H1 (cell line): ENCODE data around the gene POLR1H. TPM values are rescaled to one million over a fixed set of nuclear protein-coding genes. Genes with fewer than 3 reads are reported as not detected.

Experiments used
- BCL11A ChIP-seq, 2 experiments: IDR thresholded peaks; one replicate each; pipeline ENCODE4 v1.6.1; 2011; ENCODE audit warnings: low read depth in 2 of 2, low read length in 2 of 2, mild to moderate bottlenecking in 2 of 2
- CEBPB ChIP-seq: IDR thresholded peaks from 2 replicates; pipeline ENCODE4 v1.6.1; 2012; ENCODE audit warnings: low read depth, low read length
- CREB1 ChIP-seq: IDR thresholded peaks from 2 replicates; pipeline ENCODE4 v1.6.1; 2012; ENCODE audit warnings: inconsistent platforms
- KDM4A ChIP-seq: IDR thresholded peaks from one replicate; pipeline ENCODE4 v1.7.1; 2012; ENCODE audit warnings: low read depth, mild to moderate bottlenecking, moderate library complexity, low read length, inconsistent platforms; ENCODE audit not compliant: severe bottlenecking
- RFX5 ChIP-seq: IDR thresholded peaks from 2 replicates; pipeline ENCODE4 v1.6.1; 2011; ENCODE audit warnings: low read depth, low read length, improper control_type of control experiment, borderline replicate concordance
- RNF2 ChIP-seq: fragments of 200-900, 300-1000 bp; sonication (generic); IDR thresholded peaks from 2 replicates; pipeline ENCODE4 v1.7.1; 2016; ENCODE audit warnings: borderline replicate concordance, low read depth, mild to moderate bottlenecking, antibody characterized with exemption, low read length; ENCODE audit not compliant: poor library complexity, severe bottlenecking; ENCODE audit errors: missing control alignments
- SP4 ChIP-seq: IDR thresholded peaks from 2 replicates; pipeline ENCODE4 v1.6.1; 2012; ENCODE audit warnings: low read length, inconsistent platforms
- TAF7 ChIP-seq: optimal IDR thresholded peaks from 2 replicates; pipeline ENCODE3; 2011; ENCODE audit warnings: low read depth, mild to moderate bottlenecking, inconsistent platforms, low read length, moderate library complexity, borderline replicate concordance
- TCF12 ChIP-seq: IDR thresholded peaks from 2 replicates; pipeline ENCODE4 v1.6.1; 2011; ENCODE audit warnings: low read depth, mild to moderate bottlenecking, low read length
- polyA plus RNA-seq, 7 experiments: library from polyadenylated mRNA; depleted of rRNA in 3 of 7; stranded (reverse) in 5 of 7; unstranded in 2 of 7; fragments of >200 nt in 5 of 7; fragments of 200-250 nt in 2 of 7; gene quantifications; 1 replicate in 5 of 7; 2 replicates in 1 of 7; 4 replicates in 1 of 7; pipeline versions ENCODE4 v1.2.1 to v1.2.3, GENCODE V29; 2011 to 2013; ENCODE audit warnings: missing spikeins in 2 of 7, mixed read lengths in 2 of 7
- total RNA-seq: library from RNA; stranded (reverse); fragmentation: NEBNext Ultra II Directional; extraction: Animal tissue kit (Norgen Biotek cat#: 25700); gene quantifications from 2 replicates; pipeline ENCODE4 v1.2.1, GENCODE V29; 2021
- TF ChIP-seq, protein P1 (sequence below): fragments of 300-600 bp; sonication (generic); IDR thresholded peaks from 2 replicates; pipeline ENCODE4 v1.7.1; 2012; ENCODE audit warnings: low read length, moderate library complexity, mild to moderate bottlenecking, inconsistent platforms; ENCODE audit not compliant: insufficient replicate concordance

Gene POLR1H
- total and polyA plus RNA-seq, 2 of the 8 experiments (the other 6 are each of a cell fraction or from before 2014, with no cell fraction given): 31.5 to 82.2 TPM

DNA sequence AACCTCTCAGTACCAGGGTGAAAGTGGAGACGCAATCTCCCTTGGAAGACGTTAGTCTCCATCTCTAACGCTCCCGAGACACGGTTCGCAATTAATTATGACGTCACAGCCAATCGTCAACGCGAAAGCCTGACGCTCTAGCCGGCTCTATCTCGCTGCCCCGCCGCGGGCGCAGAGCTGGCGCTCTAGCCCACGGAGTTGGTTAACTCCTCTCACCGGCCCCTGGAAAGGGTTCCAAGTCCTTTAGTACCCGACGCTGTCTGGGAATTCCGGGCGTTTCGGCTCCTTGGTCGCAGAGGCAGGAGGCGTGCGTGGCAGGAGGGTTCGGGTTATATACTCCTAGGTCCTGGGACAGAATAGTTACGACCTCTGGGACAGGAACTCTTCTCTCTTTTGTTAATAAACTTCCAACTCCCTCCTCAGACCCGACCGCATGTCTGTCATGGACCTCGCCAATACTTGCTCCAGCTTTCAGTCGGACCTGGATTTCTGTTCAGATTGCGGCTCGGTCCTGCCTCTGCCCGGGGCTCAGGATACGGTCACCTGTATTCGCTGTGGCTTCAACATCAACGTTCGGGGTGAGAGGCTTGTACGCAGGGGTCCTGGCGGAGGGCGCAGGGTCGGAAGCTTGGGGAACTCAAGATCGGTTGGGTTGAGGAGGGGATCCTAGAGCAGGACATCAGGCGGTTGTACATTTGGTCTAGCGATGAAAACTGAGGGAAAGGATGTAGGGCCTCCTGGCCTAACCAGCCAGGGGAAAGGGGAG is at the start of gene POLR1H (continued):
- TF ChIP-seq, protein P1, sequence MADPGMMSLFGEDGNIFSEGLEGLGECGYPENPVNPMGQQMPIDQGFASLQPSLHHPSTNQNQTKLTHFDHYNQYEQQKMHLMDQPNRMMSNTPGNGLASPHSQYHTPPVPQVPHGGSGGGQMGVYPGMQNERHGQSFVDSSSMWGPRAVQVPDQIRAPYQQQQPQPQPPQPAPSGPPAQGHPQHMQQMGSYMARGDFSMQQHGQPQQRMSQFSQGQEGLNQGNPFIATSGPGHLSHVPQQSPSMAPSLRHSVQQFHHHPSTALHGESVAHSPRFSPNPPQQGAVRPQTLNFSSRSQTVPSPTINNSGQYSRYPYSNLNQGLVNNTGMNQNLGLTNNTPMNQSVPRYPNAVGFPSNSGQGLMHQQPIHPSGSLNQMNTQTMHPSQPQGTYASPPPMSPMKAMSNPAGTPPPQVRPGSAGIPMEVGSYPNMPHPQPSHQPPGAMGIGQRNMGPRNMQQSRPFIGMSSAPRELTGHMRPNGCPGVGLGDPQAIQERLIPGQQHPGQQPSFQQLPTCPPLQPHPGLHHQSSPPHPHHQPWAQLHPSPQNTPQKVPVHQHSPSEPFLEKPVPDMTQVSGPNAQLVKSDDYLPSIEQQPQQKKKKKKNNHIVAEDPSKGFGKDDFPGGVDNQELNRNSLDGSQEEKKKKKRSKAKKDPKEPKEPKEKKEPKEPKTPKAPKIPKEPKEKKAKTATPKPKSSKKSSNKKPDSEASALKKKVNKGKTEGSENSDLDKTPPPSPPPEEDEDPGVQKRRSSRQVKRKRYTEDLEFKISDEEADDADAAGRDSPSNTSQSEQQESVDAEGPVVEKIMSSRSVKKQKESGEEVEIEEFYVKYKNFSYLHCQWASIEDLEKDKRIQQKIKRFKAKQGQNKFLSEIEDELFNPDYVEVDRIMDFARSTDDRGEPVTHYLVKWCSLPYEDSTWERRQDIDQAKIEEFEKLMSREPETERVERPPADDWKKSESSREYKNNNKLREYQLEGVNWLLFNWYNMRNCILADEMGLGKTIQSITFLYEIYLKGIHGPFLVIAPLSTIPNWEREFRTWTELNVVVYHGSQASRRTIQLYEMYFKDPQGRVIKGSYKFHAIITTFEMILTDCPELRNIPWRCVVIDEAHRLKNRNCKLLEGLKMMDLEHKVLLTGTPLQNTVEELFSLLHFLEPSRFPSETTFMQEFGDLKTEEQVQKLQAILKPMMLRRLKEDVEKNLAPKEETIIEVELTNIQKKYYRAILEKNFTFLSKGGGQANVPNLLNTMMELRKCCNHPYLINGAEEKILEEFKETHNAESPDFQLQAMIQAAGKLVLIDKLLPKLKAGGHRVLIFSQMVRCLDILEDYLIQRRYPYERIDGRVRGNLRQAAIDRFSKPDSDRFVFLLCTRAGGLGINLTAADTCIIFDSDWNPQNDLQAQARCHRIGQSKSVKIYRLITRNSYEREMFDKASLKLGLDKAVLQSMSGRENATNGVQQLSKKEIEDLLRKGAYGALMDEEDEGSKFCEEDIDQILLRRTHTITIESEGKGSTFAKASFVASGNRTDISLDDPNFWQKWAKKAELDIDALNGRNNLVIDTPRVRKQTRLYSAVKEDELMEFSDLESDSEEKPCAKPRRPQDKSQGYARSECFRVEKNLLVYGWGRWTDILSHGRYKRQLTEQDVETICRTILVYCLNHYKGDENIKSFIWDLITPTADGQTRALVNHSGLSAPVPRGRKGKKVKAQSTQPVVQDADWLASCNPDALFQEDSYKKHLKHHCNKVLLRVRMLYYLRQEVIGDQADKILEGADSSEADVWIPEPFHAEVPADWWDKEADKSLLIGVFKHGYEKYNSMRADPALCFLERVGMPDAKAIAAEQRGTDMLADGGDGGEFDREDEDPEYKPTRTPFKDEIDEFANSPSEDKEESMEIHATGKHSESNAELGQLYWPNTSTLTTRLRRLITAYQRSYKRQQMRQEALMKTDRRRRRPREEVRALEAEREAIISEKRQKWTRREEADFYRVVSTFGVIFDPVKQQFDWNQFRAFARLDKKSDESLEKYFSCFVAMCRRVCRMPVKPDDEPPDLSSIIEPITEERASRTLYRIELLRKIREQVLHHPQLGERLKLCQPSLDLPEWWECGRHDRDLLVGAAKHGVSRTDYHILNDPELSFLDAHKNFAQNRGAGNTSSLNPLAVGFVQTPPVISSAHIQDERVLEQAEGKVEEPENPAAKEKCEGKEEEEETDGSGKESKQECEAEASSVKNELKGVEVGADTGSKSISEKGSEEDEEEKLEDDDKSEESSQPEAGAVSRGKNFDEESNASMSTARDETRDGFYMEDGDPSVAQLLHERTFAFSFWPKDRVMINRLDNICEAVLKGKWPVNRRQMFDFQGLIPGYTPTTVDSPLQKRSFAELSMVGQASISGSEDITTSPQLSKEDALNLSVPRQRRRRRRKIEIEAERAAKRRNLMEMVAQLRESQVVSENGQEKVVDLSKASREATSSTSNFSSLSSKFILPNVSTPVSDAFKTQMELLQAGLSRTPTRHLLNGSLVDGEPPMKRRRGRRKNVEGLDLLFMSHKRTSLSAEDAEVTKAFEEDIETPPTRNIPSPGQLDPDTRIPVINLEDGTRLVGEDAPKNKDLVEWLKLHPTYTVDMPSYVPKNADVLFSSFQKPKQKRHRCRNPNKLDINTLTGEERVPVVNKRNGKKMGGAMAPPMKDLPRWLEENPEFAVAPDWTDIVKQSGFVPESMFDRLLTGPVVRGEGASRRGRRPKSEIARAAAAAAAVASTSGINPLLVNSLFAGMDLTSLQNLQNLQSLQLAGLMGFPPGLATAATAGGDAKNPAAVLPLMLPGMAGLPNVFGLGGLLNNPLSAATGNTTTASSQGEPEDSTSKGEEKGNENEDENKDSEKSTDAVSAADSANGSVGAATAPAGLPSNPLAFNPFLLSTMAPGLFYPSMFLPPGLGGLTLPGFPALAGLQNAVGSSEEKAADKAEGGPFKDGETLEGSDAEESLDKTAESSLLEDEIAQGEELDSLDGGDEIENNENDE: no peak
- peak; percentile 59; the same call in 1 of the 2 replicates for TF ChIP-seq SP4
- TF ChIP-seq TCF12: 0 out of 2 replicates have a peak, but pooled peaks have one; percentile 47
- TF ChIP-seq TAF7: peak; percentile 72
- peak; percentile 76 for TF ChIP-seq KDM4A
- TF ChIP-seq CREB1: peak; percentile 98
- 0 out of 2 replicates have a peak, but pooled peaks have one; percentile 13 for TF ChIP-seq CEBPB
- no peak for TF ChIP-seq RNF2
- no peak for TF ChIP-seq RFX5
- TF ChIP-seq BCL11A (IDR thresholded peaks at IDR 0.05; ENCODE audit: low read depth in 2 of 2, low read length in 2 of 2): no peak
